GM18907 (cell line): ENCODE results near the gene PROSER2.

Experiments
- ATAC-seq: cut with Tn5 transposase; IDR thresholded peaks from one replicate; pipeline ENCODE4 v1.9.1; 2021; ENCODE audit warnings: mild to moderate bottlenecking, moderate library complexity; ENCODE audit not compliant: unreplicated experiment

Gene PROSER2

DNA sequence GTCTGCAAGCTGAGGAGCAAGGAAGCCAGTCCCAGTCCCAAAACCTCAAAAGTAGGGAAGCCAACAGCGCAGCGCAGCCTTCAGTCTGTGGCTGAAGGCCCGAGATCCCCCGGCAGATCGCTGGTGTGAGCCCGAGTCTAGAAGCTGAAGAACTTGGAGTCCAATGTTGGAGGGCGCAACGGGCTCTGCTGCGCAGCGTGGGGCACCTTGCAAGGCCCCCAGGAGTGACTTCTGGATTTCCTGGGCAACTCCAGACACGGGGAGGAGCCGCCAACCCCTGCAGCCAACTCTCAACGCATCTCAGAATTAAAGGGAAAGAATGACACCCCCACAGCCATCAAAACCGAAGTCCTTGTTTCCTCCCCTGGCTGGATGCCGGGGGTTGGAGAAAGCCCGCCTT lies 18.8 kb upstream of the PROSER2 start:
- ATAC-seq = no peak

DNA sequence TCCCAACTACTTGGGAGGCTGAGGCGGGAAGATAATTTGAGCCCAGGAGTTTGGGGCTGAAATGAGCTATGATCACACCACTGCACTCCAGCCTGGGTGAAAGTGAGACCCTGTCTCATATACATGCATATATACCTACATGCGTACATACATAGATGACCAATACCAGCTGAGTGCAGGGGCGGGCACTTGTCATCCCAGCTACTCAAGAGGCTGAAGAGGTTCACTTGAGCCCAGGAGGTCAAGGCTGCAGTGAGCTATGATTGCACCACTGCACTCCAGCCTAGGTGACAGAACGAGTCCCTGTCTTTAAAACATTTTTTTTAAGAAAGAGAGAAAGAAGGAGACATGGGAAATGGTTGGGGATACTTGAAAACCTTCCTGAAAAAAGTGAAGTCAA lies 17.4 kb upstream of the PROSER2 start:
- ATAC-seq = no peak

DNA sequence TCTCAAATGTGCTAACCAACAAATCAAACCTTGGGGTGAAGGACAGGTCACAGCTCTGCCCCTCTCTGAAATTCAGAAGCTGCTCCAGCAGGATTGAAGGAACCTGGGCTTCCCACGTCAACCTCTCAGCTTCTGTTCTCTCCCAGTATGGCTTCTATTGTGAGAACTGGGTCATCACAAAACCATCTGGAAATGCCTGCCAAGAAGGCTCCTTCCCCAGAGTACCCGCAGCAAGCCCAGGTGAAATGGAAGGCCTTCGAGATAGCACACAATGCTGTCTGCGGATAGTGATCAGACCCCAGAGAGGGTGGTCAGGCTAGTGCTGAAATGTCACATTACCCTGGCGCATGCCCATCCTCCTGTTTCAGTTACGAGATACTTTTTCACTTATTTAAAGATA lies 16.4 kb upstream of the PROSER2 start:
- ATAC-seq = no peak

DNA sequence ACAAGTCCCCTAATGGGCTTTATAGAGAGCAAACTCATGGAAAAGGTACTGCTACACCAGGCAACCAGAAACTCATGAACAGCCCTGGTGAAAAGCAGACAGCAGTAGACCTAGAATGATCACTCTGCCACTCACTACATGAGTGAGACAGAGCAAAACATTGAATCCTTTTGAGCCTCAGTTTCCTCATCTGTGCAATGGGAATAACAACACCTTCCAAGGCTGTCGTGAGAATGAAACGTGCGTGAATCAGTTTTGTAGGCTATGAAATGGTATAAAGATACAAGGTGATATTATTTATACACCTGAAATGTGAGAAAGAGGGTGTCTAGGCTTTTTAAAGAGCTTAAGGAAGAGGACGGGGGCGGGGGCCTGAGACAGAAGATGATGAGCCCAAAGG lies 14.3 kb upstream of the PROSER2 start:
- no peak for ATAC-seq

DNA sequence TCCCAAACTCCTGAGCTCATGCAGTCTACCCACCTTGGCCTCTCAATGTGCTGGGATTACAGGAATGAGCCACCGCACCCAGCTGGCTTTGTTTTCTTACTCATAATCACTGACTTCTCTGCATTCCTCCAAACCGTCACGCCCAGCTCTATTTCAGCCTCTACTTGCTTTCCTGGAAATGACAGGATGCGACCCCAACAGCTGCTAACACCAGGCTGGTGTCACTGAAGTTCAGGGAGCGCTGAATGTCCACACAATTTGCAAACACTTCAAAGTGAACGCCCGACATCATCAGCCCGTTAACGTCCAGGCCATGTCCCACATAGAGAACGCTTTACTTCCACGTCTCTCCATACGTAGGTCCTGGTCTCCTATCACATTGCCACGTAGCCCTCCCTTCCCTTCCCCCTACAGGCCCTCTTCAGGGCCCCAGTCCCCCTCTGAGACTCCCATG lies 12.8 kb upstream of the PROSER2 start:
- no peak for ATAC-seq

DNA sequence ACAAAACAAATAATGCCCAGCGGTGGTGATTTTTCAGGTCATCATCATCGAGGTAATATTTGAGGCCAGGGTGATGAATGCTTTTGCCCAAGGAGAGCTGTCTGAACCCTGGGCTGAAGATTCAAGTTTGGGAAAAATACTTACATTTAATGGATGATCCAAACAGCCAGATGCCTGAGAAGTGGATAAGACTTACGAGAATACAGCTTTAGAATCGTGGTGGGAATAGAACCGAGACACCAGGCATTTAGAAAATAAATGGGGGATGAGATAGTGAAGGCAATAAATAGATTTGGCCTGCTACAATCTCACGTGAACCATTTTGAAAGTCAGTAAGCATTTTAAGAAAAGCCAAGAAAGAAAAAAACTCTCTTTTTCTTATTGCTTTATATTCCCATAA lies 12.2 kb upstream of the PROSER2 start:
- no peak for ATAC-seq

DNA sequence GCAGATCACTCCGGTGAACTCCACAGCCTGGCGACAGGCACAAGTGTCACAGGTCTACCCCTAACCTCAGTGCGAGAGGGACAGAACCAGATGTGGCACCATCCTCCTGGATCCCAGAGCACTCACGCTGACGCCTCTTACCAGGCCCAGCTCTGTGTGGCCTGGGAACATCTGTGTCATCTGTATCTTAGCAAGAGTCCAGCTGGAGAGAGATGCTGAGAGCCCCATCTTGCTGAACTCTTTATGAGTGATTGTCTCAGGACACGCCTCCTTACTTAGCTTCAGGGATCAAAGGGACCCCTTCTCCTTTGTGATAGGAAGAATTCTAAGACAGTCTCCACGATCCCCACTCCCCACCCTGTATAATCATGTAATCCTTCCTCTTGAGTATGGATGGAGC lies 10.0 kb upstream of the PROSER2 start:
- ATAC-seq = no peak

DNA sequence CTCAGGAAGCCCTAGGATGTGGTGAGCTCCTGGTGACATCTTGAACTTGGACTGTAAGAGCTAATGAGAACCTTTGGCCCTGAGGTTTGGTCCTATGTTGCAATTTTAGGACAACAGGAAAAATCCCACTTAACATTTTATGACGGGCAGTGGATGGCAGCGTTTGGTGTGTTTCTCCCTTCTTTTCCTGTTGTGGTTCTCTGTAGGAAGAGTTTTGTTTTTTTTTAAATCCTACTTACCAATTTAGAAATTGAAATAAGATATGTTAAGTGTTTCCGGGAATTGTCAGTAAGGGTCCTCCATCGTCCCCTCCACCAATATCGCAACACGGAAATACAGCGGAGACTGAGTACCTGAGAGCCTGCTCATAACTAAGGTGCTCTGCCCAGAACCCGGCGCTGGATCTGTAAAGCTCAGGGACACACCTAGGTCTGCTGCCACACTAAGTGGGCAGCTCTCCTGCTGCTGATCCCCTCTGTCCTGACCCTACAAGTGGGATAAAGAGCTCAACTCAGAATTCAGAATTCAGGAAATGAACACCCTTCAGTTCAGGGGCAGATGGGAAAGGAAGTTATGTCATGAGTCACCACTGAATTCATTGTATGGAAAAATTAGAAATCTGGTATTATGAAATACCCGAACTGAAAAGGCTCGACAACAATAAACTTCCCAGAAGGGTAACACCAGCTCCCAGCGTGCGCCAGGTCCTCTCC lies 9.1 kb upstream of the PROSER2 start:
- no peak for ATAC-seq

DNA sequence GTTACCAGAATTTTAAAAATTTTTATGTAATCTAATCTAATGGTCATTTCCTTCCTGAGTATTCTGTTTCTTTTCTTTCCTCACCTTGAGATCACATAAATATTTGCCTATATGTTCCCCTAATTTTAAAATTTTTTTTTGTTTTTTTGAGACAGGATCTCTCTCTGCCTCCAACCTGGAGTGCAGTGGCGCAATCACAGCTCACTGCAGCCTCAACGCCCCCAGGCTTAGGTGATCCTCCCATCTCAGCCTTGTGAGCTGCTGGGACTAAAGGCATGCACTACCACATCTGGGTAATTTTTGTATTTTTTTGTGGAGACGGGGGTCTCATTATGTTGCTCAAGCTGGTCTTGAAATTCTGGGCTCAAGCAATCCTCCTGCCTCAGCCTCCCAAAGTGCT lies 4.1 kb upstream of the PROSER2 start:
- no peak for ATAC-seq

DNA sequence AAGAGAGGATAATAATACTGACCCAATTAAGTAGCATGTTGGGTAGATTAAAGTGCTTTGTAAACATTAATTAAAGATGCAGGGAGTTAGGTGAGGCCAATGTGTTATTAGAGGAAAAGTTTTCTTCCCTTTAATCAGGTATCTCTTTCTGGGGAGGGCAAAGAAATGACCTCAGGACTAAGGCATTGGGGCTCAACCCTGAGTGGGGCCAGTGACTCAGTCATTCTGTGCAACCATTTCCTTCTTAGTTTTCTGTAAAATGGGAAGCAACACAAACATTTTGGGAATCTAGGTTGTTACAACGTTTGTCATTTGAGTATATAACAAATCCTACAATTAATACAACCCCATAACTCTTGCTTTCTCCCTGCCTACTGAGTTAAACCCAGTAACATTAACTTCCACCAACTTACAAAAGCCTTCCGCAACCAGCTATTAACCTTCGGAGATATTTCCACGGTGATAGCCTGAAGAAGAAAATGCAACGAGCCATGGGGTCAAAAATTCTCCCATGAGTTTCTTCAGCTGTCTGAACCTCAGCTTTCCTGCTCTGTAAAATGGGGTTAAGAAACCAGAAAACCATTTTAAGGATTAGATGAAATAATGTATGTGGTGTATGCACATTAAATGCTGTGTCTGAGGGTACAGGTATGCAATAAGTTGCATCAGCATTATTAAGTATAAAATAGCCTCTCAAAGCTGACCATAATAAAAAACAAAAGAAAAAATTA lies 965 bp upstream of the PROSER2 start:
- no peak for ATAC-seq

DNA sequence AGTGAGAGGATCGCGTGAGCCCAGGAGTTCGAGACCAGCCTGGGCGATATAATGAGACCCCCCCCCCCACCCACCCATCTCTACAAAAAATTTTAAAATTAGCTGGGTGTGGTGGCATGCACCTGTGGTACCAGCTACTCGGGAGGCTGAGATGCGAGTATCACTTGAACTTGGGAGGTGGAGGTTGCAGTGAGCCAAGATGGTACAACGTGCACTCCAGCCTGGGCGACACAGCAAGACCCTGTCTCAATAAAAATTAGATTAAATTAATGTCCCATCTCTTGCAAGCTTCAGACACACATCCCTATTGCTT lies 391 bp upstream of the PROSER2 start:
- ATAC-seq = no peak

DNA sequence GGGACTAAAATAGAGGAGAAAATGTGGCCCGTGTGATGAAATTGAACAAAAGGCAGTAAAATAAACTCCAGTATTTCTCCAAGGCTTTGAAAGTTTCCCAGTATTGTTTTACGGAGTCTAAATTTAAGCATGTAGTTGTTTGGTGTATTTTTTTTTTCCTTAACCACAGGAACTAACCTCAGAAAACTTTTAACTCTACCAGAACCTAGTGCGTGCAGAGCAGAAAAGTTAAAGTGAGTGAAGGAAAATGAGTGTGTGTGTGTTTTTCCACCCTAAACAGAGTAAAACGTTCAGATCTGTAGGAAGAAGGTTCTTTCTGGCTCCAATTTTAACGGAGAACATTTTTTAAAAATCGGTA lies 812 bp downstream of the PROSER2 start:
- ATAC-seq = no peak

DNA sequence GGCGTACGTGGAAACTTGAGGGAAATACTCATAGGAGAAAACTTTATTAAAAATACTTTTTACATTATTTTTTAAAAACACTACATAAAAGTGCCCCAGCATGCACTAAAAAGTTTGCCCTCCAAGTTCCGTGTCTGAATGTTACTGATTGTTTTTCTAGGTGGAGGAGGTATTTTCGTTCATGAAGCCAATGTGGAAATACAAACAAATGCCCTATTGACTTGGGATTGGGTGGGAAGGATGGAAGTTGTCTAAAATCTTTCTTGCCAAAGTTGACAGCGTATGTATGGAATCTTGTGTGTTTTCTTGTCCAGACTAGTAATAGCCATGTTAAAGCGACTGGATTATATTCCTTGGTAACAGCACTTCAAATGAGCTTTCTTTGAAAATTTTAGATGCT lies 1.2 kb downstream of the PROSER2 start:
- ATAC-seq = no peak

DNA sequence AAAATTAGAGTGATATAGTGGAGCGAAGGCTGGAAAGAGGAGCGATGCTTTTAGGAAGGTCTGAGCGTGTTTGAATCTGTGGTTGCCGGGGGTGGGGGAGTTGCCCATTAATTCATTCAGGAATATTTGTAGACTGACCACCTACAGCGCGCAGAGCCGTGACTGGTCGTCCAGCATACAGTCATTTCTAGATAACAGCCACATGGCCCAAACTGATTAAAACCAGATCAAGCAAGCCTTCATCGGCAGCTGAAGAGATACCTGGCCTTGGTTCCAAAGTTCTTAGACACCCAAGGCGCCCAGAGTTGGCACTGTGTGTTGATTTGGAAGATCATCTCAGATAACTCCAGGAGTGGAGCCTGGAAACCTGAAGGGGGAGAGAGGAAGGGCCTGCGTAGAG lies 1.7 kb downstream of the PROSER2 start:
- no peak for ATAC-seq

DNA sequence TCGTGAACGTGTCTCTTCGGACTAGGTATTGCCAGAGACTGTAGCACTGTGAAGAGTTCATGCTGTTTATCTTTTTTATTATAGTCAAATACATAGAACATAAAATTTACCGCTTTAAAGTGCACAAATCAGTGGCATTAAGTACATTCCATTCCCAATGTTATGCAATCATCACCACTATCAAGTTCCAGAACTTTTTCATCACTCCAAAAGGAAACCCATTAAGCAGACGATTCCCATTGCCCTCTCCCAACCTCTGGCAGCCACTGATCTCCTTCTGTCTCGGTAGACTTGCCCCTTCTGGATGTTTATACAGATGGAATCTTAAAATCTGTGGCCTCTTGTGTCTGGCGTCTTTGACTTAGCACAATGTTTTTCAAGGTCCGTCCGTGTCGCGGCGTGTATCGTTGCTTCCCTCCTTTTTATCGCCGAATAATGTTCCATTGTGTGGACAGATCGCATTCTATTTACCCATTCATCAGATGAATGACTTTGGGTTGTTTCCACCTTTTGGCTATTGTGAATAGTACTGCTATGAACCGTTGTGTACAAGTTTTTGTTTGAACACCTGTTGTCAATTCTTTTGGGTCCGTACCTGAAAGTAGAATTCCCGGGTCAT lies 2.7 kb downstream of the PROSER2 start:
- ATAC-seq = no peak

DNA sequence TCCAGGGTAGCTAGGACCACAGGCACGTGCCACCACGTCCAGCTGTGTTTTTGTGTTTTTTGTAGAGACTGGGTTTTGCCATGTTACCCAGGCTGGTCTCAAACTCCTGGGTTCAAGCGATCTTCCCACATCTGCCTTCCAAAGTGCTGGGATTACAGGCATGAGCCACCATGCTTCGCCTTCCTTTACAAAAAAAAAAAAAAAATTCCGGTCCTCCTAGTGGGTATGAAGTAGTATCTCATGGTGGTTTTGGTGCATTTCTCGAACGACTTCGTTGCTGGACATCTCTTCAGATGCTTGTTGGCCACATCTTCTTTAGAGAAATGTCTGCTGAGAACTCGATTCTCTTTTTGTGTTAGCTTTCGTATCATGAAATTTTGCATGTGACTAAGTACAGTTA lies 3.9 kb downstream of the PROSER2 start:
- no peak for ATAC-seq

DNA sequence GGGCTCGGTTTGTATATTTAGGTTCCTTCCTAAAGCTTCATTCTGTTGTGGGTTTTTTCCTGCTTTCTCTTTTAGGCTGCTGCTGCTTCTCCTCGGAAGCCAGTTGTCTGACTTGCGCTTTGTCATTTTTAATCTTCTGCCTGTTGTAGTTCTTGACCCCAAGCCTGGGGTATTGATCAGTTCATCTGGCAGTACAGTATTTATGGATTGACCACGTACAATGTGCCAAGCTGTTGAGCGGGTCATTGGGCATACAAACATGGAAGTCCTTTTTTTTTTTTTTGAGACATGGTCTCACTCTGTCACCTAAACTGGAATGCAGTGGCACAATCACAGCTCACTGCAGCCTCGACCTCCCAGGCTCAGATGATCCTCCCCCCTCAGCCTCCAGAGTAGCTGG lies 4.3 kb downstream of the PROSER2 start:
- ATAC-seq = no peak

DNA sequence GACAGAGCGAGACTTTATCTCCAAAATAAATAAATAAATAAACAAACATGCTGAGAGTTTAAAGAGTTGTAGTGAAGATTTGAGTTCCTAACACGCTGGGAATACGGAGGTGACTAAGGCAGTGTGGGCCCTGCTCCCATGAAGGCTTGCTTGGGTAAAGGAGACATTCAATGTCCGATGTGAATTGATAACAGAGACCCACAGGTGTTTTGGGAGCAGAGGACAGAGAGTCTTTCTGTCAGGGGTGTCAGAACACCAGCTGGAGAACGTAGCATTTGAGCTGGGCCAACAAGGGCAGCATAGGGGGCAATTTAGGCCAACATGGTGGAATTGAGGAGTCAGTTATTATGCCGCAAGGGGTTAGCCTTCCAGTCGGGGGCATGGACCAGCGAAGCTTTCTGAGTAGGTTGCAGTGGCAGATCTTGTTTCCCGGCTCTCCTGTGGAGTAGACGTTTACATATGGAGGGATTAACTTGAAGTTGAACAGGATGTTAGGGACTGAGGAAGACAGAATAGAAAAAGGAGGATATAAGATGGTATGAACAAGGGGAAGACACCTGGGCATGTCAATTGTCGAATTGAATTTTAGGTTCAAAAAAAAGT lies 5.6 kb downstream of the PROSER2 start:
- ATAC-seq = no peak

DNA sequence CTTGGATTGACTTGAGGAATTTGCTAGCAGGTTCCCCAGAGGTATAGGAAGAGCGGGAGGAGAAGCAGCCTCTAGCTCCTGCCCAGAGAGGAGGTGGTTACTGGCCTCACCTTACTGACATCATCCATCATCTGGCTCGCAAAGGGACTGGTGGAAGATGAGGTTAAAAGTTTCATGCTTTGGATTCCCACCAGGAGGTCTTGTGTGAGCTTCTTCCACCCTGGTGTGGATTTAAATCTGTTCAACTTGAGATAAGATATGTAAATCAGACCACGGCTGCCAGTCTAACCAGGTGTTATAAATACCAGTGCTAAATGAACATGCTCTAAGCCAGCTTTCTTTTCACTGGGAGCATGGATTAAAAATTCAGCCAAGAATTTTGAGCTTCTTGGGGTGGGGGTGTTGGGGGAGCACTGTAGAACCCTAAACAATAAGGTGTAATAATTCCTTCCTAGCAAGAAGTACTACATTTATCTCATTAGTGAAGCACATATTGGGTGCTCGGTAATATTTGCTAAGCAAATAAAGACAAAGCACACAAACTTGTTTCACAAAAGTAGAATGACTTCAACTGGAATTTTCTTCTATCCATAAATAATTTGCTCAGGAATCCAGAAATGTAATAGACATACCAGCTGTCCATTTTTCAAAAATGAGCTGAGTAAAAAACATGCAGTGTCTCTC lies 7.8 kb downstream of the PROSER2 start:
- ATAC-seq = no peak

DNA sequence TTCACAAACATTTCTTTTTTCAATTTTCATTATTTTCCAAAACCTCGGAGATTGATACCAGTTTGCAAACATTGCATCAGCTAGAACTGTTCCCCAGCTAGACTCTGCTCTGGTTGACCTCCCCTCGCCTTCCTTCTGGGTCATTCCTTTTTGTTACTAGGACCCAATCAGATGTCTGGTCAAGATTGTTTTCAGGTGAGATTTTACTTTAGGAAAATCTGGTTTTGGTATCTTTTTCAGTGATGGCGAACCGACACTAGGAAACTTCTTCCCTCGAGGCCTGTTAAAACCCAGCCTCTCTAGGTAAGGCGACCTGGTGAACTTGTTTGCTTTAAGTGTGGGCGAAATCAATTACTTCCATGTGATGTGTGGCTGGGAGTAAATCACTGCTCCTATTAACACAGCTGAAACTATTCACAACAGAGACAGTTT lies 8.4 kb downstream of the PROSER2 start:
- ATAC-seq = no peak

DNA sequence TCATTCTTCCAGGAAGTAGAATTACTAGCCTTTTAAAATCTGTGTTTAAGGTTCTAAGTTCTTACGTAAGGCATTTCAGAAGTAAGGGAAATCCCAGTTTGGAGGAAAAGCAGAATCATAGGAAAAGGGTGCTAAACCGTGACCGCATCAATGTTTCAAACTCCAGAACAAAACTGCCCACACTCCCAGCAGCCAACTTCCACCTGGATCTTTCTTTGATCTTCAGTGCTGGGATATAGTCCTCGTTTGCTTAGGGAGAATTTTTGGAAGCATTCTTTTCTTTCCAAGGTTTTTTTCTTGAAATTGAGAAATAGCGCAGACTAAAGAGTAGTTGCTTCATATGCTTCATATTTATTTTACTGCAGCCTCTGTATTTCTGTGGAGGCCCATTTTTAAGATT lies 8.9 kb downstream of the PROSER2 start:
- no peak for ATAC-seq
